GM12878 (cell line): ENCODE results near the gene MACF1. TPM values are rescaled to one million over a fixed set of nuclear protein-coding genes. Genes with fewer than 3 reads are reported as not detected.
A peak's percentile ranks its signal among the peaks of the same experiment; 100 is the strongest.

Source experiments
- ATAC-seq: fragments of 200-7000 bp; cut with Tn5 transposase; 3 replicates; pipeline ENCODE4 v1.9.1; 2020; ENCODE audit warnings: mild to moderate bottlenecking, moderate library complexity
- Bru-seq: library from RNA; stranded (reverse); fragments of 400-500 nt; gene quantifications from one replicate; lab custom pipeline; 2021; lab: Mats Ljungman, UMichigan
- BruChase-seq, 2 experiments: library from RNA; stranded (reverse); fragments of 400-500 nt; gene quantifications; one replicate each; lab custom pipeline; 2021; lab: Mats Ljungman, UMichigan
- BruUV-seq: library from RNA; stranded (reverse); fragments of 400-500 nt; replicated peaks from 2 replicates; lab custom pipeline; 2021; lab: Mats Ljungman, UMichigan
- CTCF ChIA-PET: fragments of 300-600 bp; sonication (Branson Sonifier 250); formaldehyde crosslinking; extraction: SDS; loops from one replicate; lab custom pipeline; 2021; ENCODE audit warnings: inconsistent platforms; lab: Yijun Ruan, JAX
- POLR2A ChIA-PET: fragments of 350-600 bp; formaldehyde crosslinking; extraction: SDS; loops from one replicate; lab custom pipeline; 2021; ENCODE audit warnings: inconsistent platforms; lab: Charles Lee
- RAD21 ChIA-PET: fragments of 300-600 bp; sonication (Branson Sonifier 250); formaldehyde crosslinking; loops from one replicate; lab custom pipeline; 2023; ENCODE audit warnings: antibody characterized with exemption; ENCODE audit not compliant: unreplicated experiment; lab: Charles Lee
- SMC1A ChIA-PET: fragments of 300-600 bp; sonication (Branson Sonifier 250); formaldehyde crosslinking; loops from one replicate; lab custom pipeline; 2023; ENCODE audit not compliant: unreplicated experiment, uncharacterized antibody; lab: Charles Lee
- DNase-seq: peaks from one replicate; pipeline ENCODE4 v3.0.0-alpha.2; 2011; ENCODE audit warnings: low read depth, low spot score
- FAIRE-seq: peaks from 3 replicates; lab custom pipeline; 2011; peaks lifted over from hg19 to GRCh38; lab: Jason Lieb, UNC
- H2AFZ ChIP-seq: 2 replicates; pipeline ENCODE4 v1.6.0; 2011; ENCODE audit warnings: low read depth, low read length, control low read depth; ENCODE audit not compliant: control insufficient read depth
- H3K27ac ChIP-seq: 2 replicates; pipeline ENCODE4 v1.5.1; 2011; ENCODE audit warnings: control low read depth; ENCODE audit not compliant: control insufficient read depth, insufficient read depth
- H3K27me3 ChIP-seq, 2 experiments: replicated peaks in 1 of 2; 2 replicates each; pipeline versions ENCODE4 v1.6.0 to v1.6.1; 2011; ENCODE audit warnings: low read length in 1 of 2; ENCODE audit not compliant: control insufficient read depth in 2 of 2, insufficient read depth in 2 of 2
- H3K36me3 ChIP-seq, 2 experiments: 2 replicates each; pipeline ENCODE4 v1.5.1; 2011; ENCODE audit warnings: low read length in 1 of 2; ENCODE audit not compliant: control insufficient read depth in 2 of 2, insufficient read depth in 2 of 2
- H3K4me1 ChIP-seq: 2 replicates; pipeline ENCODE4 v1.6.1; 2011; ENCODE audit warnings: mild to moderate bottlenecking, low read length, moderate library complexity, mixed read lengths; ENCODE audit not compliant: control insufficient read depth, insufficient read depth
- H3K4me2 ChIP-seq: 2 replicates; pipeline ENCODE4 v1.6.0; 2011; ENCODE audit warnings: control low read depth; ENCODE audit not compliant: control insufficient read depth, insufficient read depth
- H3K4me3 ChIP-seq: fragments of 200-600 bp; sonication (generic); 2 replicates; pipeline ENCODE4 v1.5.1; 2016
- H3K79me2 ChIP-seq: 2 replicates; pipeline ENCODE4 v1.6.0; 2011; ENCODE audit warnings: low read length; ENCODE audit not compliant: control insufficient read depth, insufficient read depth
- H3K9ac ChIP-seq: 2 replicates; pipeline ENCODE4 v1.8.0; 2011; ENCODE audit warnings: low read length, control low read depth, mixed read lengths; ENCODE audit not compliant: control insufficient read depth, insufficient read depth
- H3K9me3 ChIP-seq: replicated peaks from 3 replicates; pipeline ENCODE4 v1.5.1; 2011; ENCODE audit warnings: mild to moderate bottlenecking, low read length; ENCODE audit not compliant: control insufficient read depth, insufficient read depth
- H4K20me1 ChIP-seq: 2 replicates; pipeline ENCODE4 v1.6.0; 2011; ENCODE audit not compliant: control insufficient read depth, insufficient read depth
- BMI1 ChIP-seq: fragments of 450-650 bp; IDR thresholded peaks from 2 replicates; pipeline ENCODE4 v1.6.1; 2016; ENCODE audit warnings: mild to moderate bottlenecking, moderate library complexity, borderline replicate concordance
- CREM ChIP-seq: IDR thresholded peaks from 2 replicates; pipeline ENCODE4 v1.6.1; 2014; ENCODE audit warnings: antibody characterized with exemption, low read depth
- EED ChIP-seq: sonication (generic); IDR thresholded peaks from 2 replicates; pipeline ENCODE4 v1.6.1; 2016; ENCODE audit warnings: antibody characterized with exemption, low read depth
- IKZF2 ChIP-seq, 2 experiments: fragments of 450-650 bp; IDR thresholded peaks; 2 replicates each; pipeline ENCODE4 v1.6.1; 2017; ENCODE audit warnings: mild to moderate bottlenecking in 2 of 2, moderate library complexity in 2 of 2
- IRF4 ChIP-seq: IDR thresholded peaks from 2 replicates; pipeline ENCODE4 v1.6.1; 2011; ENCODE audit warnings: low read depth, low read length
- JUNB ChIP-seq: IDR thresholded peaks from 2 replicates; pipeline ENCODE4 v1.6.1; 2016; ENCODE audit warnings: antibody characterized with exemption, mild to moderate bottlenecking
- KDM1A ChIP-seq: fragments of 200-600 bp; sonication (generic); IDR thresholded peaks from 2 replicates; pipeline ENCODE4 v1.6.1; 2016; ENCODE audit warnings: borderline replicate concordance
- MEF2B ChIP-seq: fragments of 450-650 bp; IDR thresholded peaks from 2 replicates; pipeline ENCODE4 v1.6.1; 2018; ENCODE audit warnings: mild to moderate bottlenecking, moderate library complexity; ENCODE audit not compliant: partially characterized antibody, poor library complexity, severe bottlenecking
- MTA3 ChIP-seq: IDR thresholded peaks from 2 replicates; pipeline ENCODE4 v1.6.1; 2012; ENCODE audit warnings: low read length, inconsistent platforms, borderline replicate concordance
- NFIC ChIP-seq: IDR thresholded peaks from 2 replicates; pipeline ENCODE4 v1.6.1; 2012; ENCODE audit warnings: low read depth, mild to moderate bottlenecking, inconsistent platforms, low read length, moderate library complexity
- PAX8 ChIP-seq: fragments of 450-650 bp; IDR thresholded peaks from 2 replicates; pipeline ENCODE4 v1.6.1; 2017; ENCODE audit warnings: mild to moderate bottlenecking, moderate library complexity
- POU2F2 ChIP-seq: IDR thresholded peaks from 3 replicates; pipeline ENCODE4 v1.6.1; 2011; ENCODE audit warnings: low read depth, mild to moderate bottlenecking, low read length, borderline replicate concordance
- RAD21 ChIP-seq: IDR thresholded peaks from 2 replicates; pipeline ENCODE4 v1.6.1; 2011; ENCODE audit warnings: mild to moderate bottlenecking, low read depth, low read length, moderate library complexity; ENCODE audit not compliant: insufficient read depth
- SREBF2 ChIP-seq: IDR thresholded peaks from 2 replicates; pipeline ENCODE4 v1.6.1; 2012; ENCODE audit warnings: mild to moderate bottlenecking, low read length
- TARDBP ChIP-seq: IDR thresholded peaks from 2 replicates; pipeline ENCODE4 v1.6.1; 2016; ENCODE audit warnings: borderline replicate concordance
- TBL1XR1 ChIP-seq: IDR thresholded peaks from 2 replicates; pipeline ENCODE4 v1.6.1; 2012; ENCODE audit warnings: low read depth, low read length, improper control_type of control experiment
- ZBTB33 ChIP-seq: fragments of 450-650 bp; IDR thresholded peaks from 2 replicates; pipeline ENCODE4 v1.6.1; 2017; ENCODE audit warnings: mild to moderate bottlenecking
- ZNF207 ChIP-seq: fragments of 450-650 bp; IDR thresholded peaks from 2 replicates; pipeline ENCODE4 v1.6.1; 2014; ENCODE audit warnings: antibody characterized with exemption, mild to moderate bottlenecking, borderline replicate concordance
- WGBS: methylation state at CpG from one replicate; pipeline ENCODE4 v1.1.6; 2016; ENCODE audit warnings: low lambda C conversion rate; ENCODE audit not compliant: insufficient replicate concordance, insufficient coverage; ENCODE audit errors: missing lambda C conversion rate; 5-methylcytosine and 5-hydroxymethylcytosine counted together
- in situ Hi-C: fragments of 300-500 bp; cut with MboI; formaldehyde crosslinking; loops from 9 replicates; pipeline ENCODE4 v1.14.3; 2018; ENCODE audit warnings: mixed read lengths
- intact Hi-C: fragments of 100-400 bp; cut with micrococcal nuclease; formaldehyde crosslinking; loops from one replicate; pipeline ENCODE4 v1.14.2; 2022; ENCODE audit not compliant: unreplicated experiment
- long read RNA-seq, 2 experiments: library from polyadenylated mRNA; unstranded; transcript quantifications; one replicate each; pipeline ENCODE4 v2.0.0, GENCODE V29; 2019 to 2020
- polyA minus RNA-seq, 3 experiments: library from RNA; depleted of rRNA, polyadenylated mRNA; stranded (reverse); fragments of >200 nt; gene quantifications; 2 replicates each; pipeline ENCODE4 v1.2.3, GENCODE V29; 2011
- polyA plus RNA-seq, 11 experiments: library from polyadenylated mRNA; depleted of rRNA in 4 of 11; unstranded in 6 of 11; stranded (reverse) in 5 of 11; fragments of >200 nt; fragmentation: Nextera tagmentation in 4 of 11; fragmentation: Illumina TruSeq in 1 of 11; extraction: Ambion mirVana in 4 of 11; extraction: Trizol in 1 of 11; gene quantifications; 1 replicate in 1 of 11; 2 replicates in 10 of 11; pipeline versions ENCODE4 v1.2.1 to v1.2.3, GENCODE V29; 2011 to 2016; ENCODE audit warnings: inconsistent platforms in 2 of 11, missing spikeins in 2 of 11, low read depth in 1 of 11
- total RNA-seq, 4 experiments: library from RNA; depleted of rRNA in 3 of 4; stranded (reverse); fragments of >200 nt in 3 of 4; fragmentation: Illumina TruSeq in 1 of 4; extraction: Trizol in 1 of 4; gene quantifications; 2 replicates each; pipeline versions ENCODE4 v1.2.1 to v1.2.3, GENCODE V29; 2013 to 2021

MACF1 gene
- total RNA-seq (2013; cell fraction: nucleolus; rRNA removed) = 1,323 and 1,410 TPM in 2 replicates
- total RNA-seq (2014; rRNA removed) (175 and 184 TPM in 2 replicates), total RNA-seq (2014; rRNA removed; fragmentation: Illumina TruSeq; extraction: Trizol) (173 and 184 TPM in 2 replicates), total RNA-seq (2021) (192 and 201 TPM in 2 replicates), polyA plus RNA-seq (2011; rRNA removed) (49.5 and 55.6 TPM in 2 replicates), polyA plus RNA-seq (2014; fragmentation: Illumina TruSeq; extraction: Trizol) (115 and 138 TPM in 2 replicates), polyA plus RNA-seq (2014; fragmentation: Nextera tagmentation; extraction: Ambion mirVana) (10 to 100 TPM; 15.5 to 25.1 TPM), polyA plus RNA-seq (2014; rRNA removed) (84.8 and 89.8 TPM in 2 replicates), polyA plus RNA-seq (2016; fragmentation: Nextera tagmentation; extraction: Ambion mirVana) (10 to 100 TPM; 55.7 to 64.0 TPM), polyA minus RNA-seq (2011; rRNA and poly(A)+ RNA removed) (281 and 359 TPM in 2 replicates), Bru-seq, nascent RNA (percentile 85 among the genes with signal in this experiment), BruChase-seq, experiment 1, labeled RNA remaining after a 6-hour chase (percentile 93 among the genes with signal in this experiment), BruChase-seq, experiment 2, labeled RNA remaining after a 2-hour chase (percentile 87 among the genes with signal in this experiment)
- polyA plus RNA-seq (2011; ENCODE audit: low read depth) = 51.2 TPM
- 27.5 and 30.2 TPM in 2 replicates for polyA plus RNA-seq (2011; cell fraction: cytosol; rRNA removed)
- 209 and 235 TPM in 2 replicates for polyA plus RNA-seq (2011; cell fraction: nucleus; rRNA removed)
- polyA plus RNA-seq (2012) = 68.9 and 74.7 TPM in 2 replicates
- polyA minus RNA-seq (2011; cell fraction: cytosol; rRNA and poly(A)+ RNA removed) = 55.2 and 61.2 TPM in 2 replicates
- 400 and 552 TPM in 2 replicates for polyA minus RNA-seq (2011; cell fraction: nucleus; rRNA and poly(A)+ RNA removed)
- long read RNA-seq, experiment 1, partial matches to known transcripts = 0 of 1 reads
- long read RNA-seq, experiment 1, other reads (novel, unspliced or antisense) = 1 of 1 reads
- long read RNA-seq, experiment 2, partial matches to known transcripts = 30 of 51 reads
- long read RNA-seq, experiment 2, other reads (novel, unspliced or antisense) = 20 of 51 reads

- intact Hi-C loops (no loop called here), in situ Hi-C loops (no loop called here)
- peak within 1 kb of the TSS; percentile 67 for H3K4me3 ChIP-seq
- WGBS = 12% methylated on average over 9 of the region's 9 CpGs
- CTCF ChIA-PET = interaction anchor here (1.0 to 8.9 kb wide), 10 partner anchors 10 to 106 kb away, joined by 3 to 105 read pairs (median 6); no protein-coding TSS in a partner anchor
- no peak for DNase-seq
- H2AFZ ChIP-seq = peak within 1 kb of the TSS; percentile 74
- peaks cover 12% of the 10 kb centered on the region for H3K4me1 ChIP-seq
- peaks cover 42% of the 10 kb centered on the region for H3K79me2 ChIP-seq
- SMC1A ChIA-PET = interaction anchor here (0.7 to 6.5 kb wide), 20 partner anchors 6 to 220 kb away, joined by 3 to 86 read pairs (median 5); no protein-coding TSS in a partner anchor
- H3K27me3 ChIP-seq = no peaks in the 10 kb centered on the region
- POLR2A ChIA-PET = interaction anchor here (1.1 to 3.8 kb wide), 7 partner anchors 10 to 99 kb away, joined by 3 to 53 read pairs (median 4); no protein-coding TSS in a partner anchor
- peak within 1 kb of the TSS; percentile 100 for H3K4me2 ChIP-seq
- no peaks in the 10 kb centered on the region for H4K20me1 ChIP-seq
- RAD21 ChIA-PET = interaction anchor here (1.0 to 5.9 kb wide), 7 partner anchors 12 to 101 kb away, joined by 3 to 66 read pairs (median 7); no protein-coding TSS in a partner anchor
- TSS peak; percentile 55 for BruUV-seq
- peak within 1 kb of the TSS; percentile 74 for H3K9ac ChIP-seq
- H3K27ac ChIP-seq = peak within 1 kb of the TSS; percentile 83
- no peaks in the 10 kb centered on the region for H3K36me3 ChIP-seq
- H3K9me3 ChIP-seq = no peaks in the 10 kb centered on the region
- FAIRE-seq = no peak
- ATAC-seq = peak; percentile 70
- TF ChIP-seq MTA3 (no peak), PAX8 (no peak), IRF4 (no peak), TBL1XR1 (no peak), NFIC (no peak; the same call in 1 of the 2 replicates), ZNF207 (no peak), RAD21 (0 out of 2 replicates have a peak, but pooled peaks have one; percentile 15), KDM1A (no peak), ZBTB33 (no peak), SREBF2 (no peak), POU2F2 (no peak), CREM (peak; percentile 15; the same call in 1 of the 2 replicates), MEF2B (no peak), BMI1 (no peak), TARDBP (no peak), IKZF2 (IDR thresholded peaks at IDR 0.05) (0 out of 4 replicates have a peak, but pooled peaks of 1 of the 2 experiments have one; percentile 16), EED (peak; percentile 41; the same call in 1 of the 2 replicates), JUNB (no peak)
Observed at GRCh38 chr1:39204441-39205081, at the start of gene MACF1. MACF1 (plus strand) TSS chr1:39204695; CDS start chr1:39205023, 328 bp downstream.
